HG03066 (cell line): ENCODE measurements around the gene GOLGA6L10.
"Not testable (repeated sequence)": the region's sequence is repeated elsewhere in the genome, so short reads cannot be mapped to it uniquely, and the experiment has no call there.

Experiments
- ATAC-seq: cut with Tn5 transposase; IDR thresholded peaks from one replicate; pipeline ENCODE4 v1.9.1; 2021; ENCODE audit warnings: low read depth; ENCODE audit not compliant: unreplicated experiment

GOLGA6L10 gene

GRCh38 chr15:82349375-82349774 lies at the start of gene GOLGA6L10:
Gene GOLGA6L10 (minus strand): TSS chr15:82349475. CDS start chr15:82349375, 100 bp downstream.
- ATAC-seq = not testable (repeated sequence)

GRCh38 chr15:82398785-82399184 lies 49.5 kb upstream of the GOLGA6L10 start:
- no peak for ATAC-seq

- no peak for ATAC-seq
Observed at GRCh38 chr15:82397817-82398216, 48.5 kb upstream of the GOLGA6L10 start.

GRCh38 chr15:82395788-82396187 lies 46.5 kb upstream of the GOLGA6L10 start:
- ATAC-seq = not testable (repeated sequence)

- ATAC-seq = no peak
Observed at GRCh38 chr15:82393671-82394070, 44.4 kb upstream of the GOLGA6L10 start.

- not testable (repeated sequence) for ATAC-seq
Observed at GRCh38 chr15:82392077-82392476, 42.8 kb upstream of the GOLGA6L10 start.

- ATAC-seq = not testable (repeated sequence)
Observed at GRCh38 chr15:82390152-82390551, 40.9 kb upstream of the GOLGA6L10 start.

GRCh38 chr15:82387209-82387608 lies 37.9 kb upstream of the GOLGA6L10 start:
- not testable (repeated sequence) for ATAC-seq

- ATAC-seq = not testable (repeated sequence)
Observed at GRCh38 chr15:82381330-82381955, 32.2 kb upstream of the GOLGA6L10 start.

GRCh38 chr15:82379552-82379951 lies 30.3 kb upstream of the GOLGA6L10 start:
- not testable (repeated sequence) for ATAC-seq

GRCh38 chr15:82373661-82374060 lies 24.4 kb upstream of the GOLGA6L10 start:
- ATAC-seq = not testable (repeated sequence)

GRCh38 chr15:82371656-82372055 lies 22.4 kb upstream of the GOLGA6L10 start:
- ATAC-seq = no peak

- not testable (repeated sequence) for ATAC-seq
Observed at GRCh38 chr15:82367790-82368189, 18.5 kb upstream of the GOLGA6L10 start.

- not testable (repeated sequence) for ATAC-seq
Observed at GRCh38 chr15:82365692-82366323, 16.5 kb upstream of the GOLGA6L10 start.

- ATAC-seq = not testable (repeated sequence)
Observed at GRCh38 chr15:82364548-82364947, 15.3 kb upstream of the GOLGA6L10 start.

- not testable (repeated sequence) for ATAC-seq
Observed at GRCh38 chr15:82362790-82363189, 13.5 kb upstream of the GOLGA6L10 start.

GRCh38 chr15:82360618-82361017 lies 11.3 kb upstream of the GOLGA6L10 start:
- ATAC-seq = not testable (repeated sequence)

- ATAC-seq = not testable (repeated sequence)
Observed at GRCh38 chr15:82355055-82355454, 5.8 kb upstream of the GOLGA6L10 start.

GRCh38 chr15:82354546-82354945 lies 5.3 kb upstream of the GOLGA6L10 start:
- not testable (repeated sequence) for ATAC-seq

- ATAC-seq = not testable (repeated sequence)
Observed at GRCh38 chr15:82347645-82348044, 1.6 kb downstream of the GOLGA6L10 start.

- not testable (repeated sequence) for ATAC-seq
Observed at GRCh38 chr15:82345176-82345575, 4.1 kb downstream of the GOLGA6L10 start.

GRCh38 chr15:82344421-82344820 lies 4.9 kb downstream of the GOLGA6L10 start:
- ATAC-seq = not testable (repeated sequence)
